Renal cortex interstitium (tissue), 15 donors: ENCODE results near the gene ADGRD1. TPM values are rescaled to one million over a fixed set of nuclear protein-coding genes. Genes with fewer than 3 reads are reported as not detected.
A peak's percentile ranks its signal among the peaks of the same experiment; 100 is the strongest.
"Not testable (repeated sequence)": the region's sequence is repeated elsewhere in the genome, so short reads cannot be mapped to it uniquely, and the experiment has no call there.

ENCODE experiments used
- DNase-seq, 11 donors: peaks; one replicate each; pipeline ENCODE4 v3.0.0-alpha.2; 2013; ENCODE audit warnings: low read depth in 9 of 11, low spot score in 4 of 11; ENCODE audit errors: extremely low read depth in 1 of 11
- long read RNA-seq, 16 experiments: transcript quantifications; one replicate each; lab custom pipeline, GENCODE V29; 2026
- polyA plus RNA-seq, 3 donors: library from polyadenylated mRNA; unstranded; fragments of 120-200 nt; gene quantifications; one replicate each; pipeline ENCODE4 v1.2.1, GENCODE V29; 2013; ENCODE audit not compliant: insufficient read length in 3 of 3

Gene ADGRD1
- polyA plus RNA-seq = 10 to 100 TPM; 12.8 to 15.0 (median 14.3) TPM
- long read RNA-seq, donor 1 = 0 reads
- long read RNA-seq, donor 2 = 0 reads
- long read RNA-seq, donor 3, full-length matches to known transcripts = 3 of 3 reads
- long read RNA-seq, donor 3, partial matches to known transcripts = 0 of 3 reads
- long read RNA-seq, donor 3, other reads (novel, unspliced or antisense) = 0 of 3 reads
- long read RNA-seq, donor 4 = 0 reads
- long read RNA-seq, donor 5 = 0 reads
- long read RNA-seq, donor 6 = 0 reads
- long read RNA-seq, donor 7 = 0 reads
- long read RNA-seq, donor 8 = 0 reads
- long read RNA-seq, donor 9 = 0 reads
- long read RNA-seq, donor 10 = 0 reads
- long read RNA-seq, donor 11 = 0 reads
- long read RNA-seq, donor 12 = 0 reads
- long read RNA-seq, donor 13 = 0 reads
- long read RNA-seq, donor 14, full-length matches to known transcripts = 1 of 1 reads
- long read RNA-seq, donor 14, partial matches to known transcripts = 0 of 1 reads
- long read RNA-seq, donor 14, other reads (novel, unspliced or antisense) = 0 of 1 reads
- long read RNA-seq, donor 15 = 0 reads
- long read RNA-seq, donor 16, full-length matches to known transcripts = 1 of 1 reads
- long read RNA-seq, donor 16, partial matches to known transcripts = 0 of 1 reads
- long read RNA-seq, donor 16, other reads (novel, unspliced or antisense) = 0 of 1 reads

- DNase-seq = peak in 6 of 11 donors; percentile 46 to 60 (median 52)
Measured at GRCh38 chr12:130953771-130954543, at the start of gene ADGRD1. ADGRD1 (plus strand) TSS chr12:130953907; CDS start chr12:130954466, 559 bp downstream.

GRCh38 chr12:130904064-130904463 is 49.6 kb upstream of the ADGRD1 start:
- no peak for DNase-seq

- not testable (repeated sequence) for DNase-seq
Measured at GRCh38 chr12:130904936-130905455, 48.7 kb upstream of the ADGRD1 start.

- DNase-seq = no peak
Measured at GRCh38 chr12:130909111-130909510, 44.6 kb upstream of the ADGRD1 start.

- DNase-seq = no peak
Measured at GRCh38 chr12:130911193-130911592, 42.5 kb upstream of the ADGRD1 start.

- DNase-seq = no peak
Measured at GRCh38 chr12:130911933-130912332, 41.8 kb upstream of the ADGRD1 start.

GRCh38 chr12:130916241-130916911 is 37.3 kb upstream of the ADGRD1 start:
- DNase-seq = peak; percentile 52 to 74 (median 62)

- no peak for DNase-seq
Measured at GRCh38 chr12:130917607-130918006, 36.1 kb upstream of the ADGRD1 start.

GRCh38 chr12:130919086-130919485 is 34.6 kb upstream of the ADGRD1 start:
- no peak for DNase-seq

- DNase-seq = no peak
Measured at GRCh38 chr12:130920119-130920703, 33.5 kb upstream of the ADGRD1 start.

- no peak for DNase-seq
Measured at GRCh38 chr12:130920723-130921381, 32.9 kb upstream of the ADGRD1 start.

- DNase-seq = no peak
Measured at GRCh38 chr12:130922511-130922953, 31.2 kb upstream of the ADGRD1 start.

GRCh38 chr12:130924966-130925665 is 28.6 kb upstream of the ADGRD1 start:
- DNase-seq = no peak

- DNase-seq = no peak
Measured at GRCh38 chr12:130925666-130926015, 28.1 kb upstream of the ADGRD1 start.

- no peak for DNase-seq
Measured at GRCh38 chr12:130929363-130929762, 24.3 kb upstream of the ADGRD1 start.

- DNase-seq = no peak
Measured at GRCh38 chr12:130932061-130932930, 21.4 kb upstream of the ADGRD1 start.
